NCI-H345 treated with DMSO at 0.1 percent for 48 hours (cell line): ENCODE measurements around the gene CREB3L1.
A peak's percentile ranks its signal among the peaks of the same experiment; 100 is the strongest.

Source experiments
- DNase-seq: peaks from one replicate; lab custom pipeline; 2025; ENCODE audit not compliant: unreplicated experiment; lab: John Stamatoyannopoulos, UW

The CREB3L1 gene

DNA sequence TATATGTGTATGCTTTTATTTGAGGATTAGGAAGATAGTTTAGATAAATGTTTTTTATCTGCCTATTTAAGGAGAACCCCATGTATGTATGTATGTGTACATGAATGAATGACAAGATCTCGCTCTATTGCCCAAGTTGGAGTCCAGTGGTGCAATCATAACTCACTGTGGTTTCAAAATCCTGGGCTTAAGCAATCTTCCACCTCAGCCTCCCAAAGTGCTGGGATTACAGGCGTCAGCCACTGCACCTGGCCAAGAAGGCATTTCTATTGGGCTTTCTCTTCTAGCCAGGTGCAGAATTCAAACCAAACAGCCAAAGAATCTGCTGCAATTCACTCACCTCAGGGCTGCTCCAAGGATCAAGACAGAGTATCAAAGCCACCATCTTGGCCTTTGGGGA is 44.3 kb downstream of the CREB3L1 start:
- no peak for DNase-seq

DNA sequence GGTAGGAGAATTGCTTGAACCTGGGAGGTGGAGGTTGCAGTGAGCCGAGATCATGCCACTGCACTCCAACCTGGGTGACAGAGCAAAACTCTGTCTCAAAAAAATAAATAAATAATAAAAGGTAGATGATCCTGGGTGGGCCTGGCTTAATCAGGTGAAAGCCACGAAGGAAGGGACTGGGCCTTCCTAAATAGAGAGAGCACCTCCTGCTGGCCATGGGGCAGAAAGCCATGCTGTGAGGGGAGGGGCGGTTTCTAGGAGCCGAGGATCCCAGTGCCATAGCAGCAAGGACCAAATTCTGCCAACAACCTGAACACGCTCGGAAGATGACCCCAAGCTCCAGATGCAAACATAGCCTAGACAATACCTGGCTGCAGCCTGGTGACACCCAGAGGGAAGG is 45.3 kb downstream of the CREB3L1 start:
- DNase-seq: no peak

DNA sequence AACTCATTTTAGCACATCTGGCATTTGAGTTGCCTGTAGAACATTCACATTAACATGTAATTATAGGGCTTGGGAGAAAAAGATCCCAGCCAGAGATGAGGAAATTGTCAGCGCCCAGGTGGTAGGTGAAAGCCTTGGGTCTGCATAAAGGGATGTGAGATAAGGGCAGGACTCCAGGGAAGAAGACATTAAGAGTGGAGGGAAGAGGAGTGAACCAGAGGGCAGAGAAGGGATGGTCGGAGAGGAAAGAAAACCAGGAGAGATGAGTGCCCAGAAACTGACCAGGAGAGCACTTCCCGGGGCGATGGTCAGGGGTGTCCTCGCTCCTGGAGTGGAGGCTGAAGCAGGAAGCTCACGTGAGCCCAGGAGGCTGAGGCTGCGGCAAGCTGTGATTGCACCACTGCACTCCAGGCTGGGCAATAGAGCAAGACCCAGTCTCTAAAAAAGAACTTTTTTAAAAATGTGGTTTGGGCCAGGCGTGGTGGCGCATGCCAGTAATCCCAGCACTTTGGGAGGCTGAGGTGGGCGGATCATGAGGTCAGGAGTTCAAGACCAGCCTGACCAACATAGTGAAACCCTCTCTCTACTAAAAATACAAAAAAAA is 49.5 kb downstream of the CREB3L1 start:
- DNase-seq: no peak

DNA sequence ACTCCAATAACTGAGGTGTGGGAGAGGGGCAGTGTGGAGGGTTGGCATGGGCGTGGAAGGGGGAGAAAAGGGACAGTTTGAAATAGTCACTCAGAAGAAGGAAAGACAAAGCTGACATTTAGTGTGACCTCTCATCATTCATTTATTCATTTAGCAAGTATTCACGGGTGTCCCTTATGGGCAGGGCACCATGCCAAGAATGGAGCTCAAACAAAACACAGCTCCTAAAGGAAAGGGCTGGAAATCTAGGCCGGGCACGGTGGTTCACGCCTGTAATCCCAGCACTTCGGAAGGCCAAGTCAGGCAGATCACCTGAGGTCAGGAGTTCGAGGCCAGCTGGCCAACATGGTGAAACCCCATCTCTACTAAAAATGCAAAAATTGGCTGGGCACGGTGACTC is 50.4 kb downstream of the CREB3L1 start:
- DNase-seq: no peak

DNA sequence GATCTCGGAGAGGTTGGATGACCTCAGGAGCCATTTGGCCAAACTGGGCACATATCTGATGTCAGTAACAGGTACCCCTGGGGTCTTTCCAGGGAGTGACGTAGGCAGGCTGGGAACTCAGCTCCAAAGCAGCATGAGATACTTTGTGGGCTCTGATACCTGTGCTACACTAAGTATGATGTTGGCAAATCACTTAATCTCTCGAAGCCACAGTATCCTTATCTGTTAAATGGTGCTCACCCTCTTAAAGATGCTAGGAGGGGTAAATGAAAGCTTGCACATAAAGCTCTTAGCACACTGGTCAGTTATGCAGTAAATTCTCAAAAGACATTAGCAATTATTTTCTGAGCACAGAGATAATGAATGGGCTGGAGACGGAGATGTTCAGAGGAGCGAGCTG is 52.7 kb downstream of the CREB3L1 start:
- DNase-seq: no peak

DNA sequence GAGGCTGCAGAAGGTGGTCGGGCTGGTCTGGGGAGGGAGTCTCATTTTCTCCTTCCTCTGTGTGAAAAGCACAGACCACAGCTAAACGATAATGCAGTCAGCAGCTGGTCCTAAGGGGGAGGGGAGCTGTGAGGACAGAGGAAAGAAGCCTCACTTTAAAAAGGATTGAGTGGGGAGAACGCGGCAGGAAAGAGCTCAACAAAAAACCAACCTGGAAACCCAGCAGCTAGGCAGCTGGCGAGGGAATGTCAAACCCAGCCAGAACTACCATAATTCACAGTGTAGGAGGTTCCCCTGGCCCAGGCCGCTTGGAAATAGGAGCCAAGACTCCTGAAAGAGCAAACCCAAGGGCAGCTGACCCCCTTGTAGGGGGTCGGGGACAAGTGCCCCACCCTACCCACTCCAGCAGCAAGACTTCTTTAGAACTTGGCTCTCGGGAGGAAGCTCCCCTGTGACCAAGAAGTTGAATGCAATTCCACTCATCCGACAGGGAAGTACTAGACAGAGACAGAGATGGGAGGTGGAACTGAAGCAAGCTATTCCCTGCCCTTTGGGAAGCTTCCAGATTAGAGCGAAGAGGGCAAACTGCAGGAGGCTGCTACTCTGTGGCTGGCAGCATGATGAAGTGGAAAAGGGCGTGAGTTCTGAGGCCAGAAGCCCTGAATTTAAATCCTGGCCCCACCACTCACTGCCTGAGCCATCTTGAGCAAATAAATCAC is 53.3 kb downstream of the CREB3L1 start:
- DNase-seq: peak; percentile 57

DNA sequence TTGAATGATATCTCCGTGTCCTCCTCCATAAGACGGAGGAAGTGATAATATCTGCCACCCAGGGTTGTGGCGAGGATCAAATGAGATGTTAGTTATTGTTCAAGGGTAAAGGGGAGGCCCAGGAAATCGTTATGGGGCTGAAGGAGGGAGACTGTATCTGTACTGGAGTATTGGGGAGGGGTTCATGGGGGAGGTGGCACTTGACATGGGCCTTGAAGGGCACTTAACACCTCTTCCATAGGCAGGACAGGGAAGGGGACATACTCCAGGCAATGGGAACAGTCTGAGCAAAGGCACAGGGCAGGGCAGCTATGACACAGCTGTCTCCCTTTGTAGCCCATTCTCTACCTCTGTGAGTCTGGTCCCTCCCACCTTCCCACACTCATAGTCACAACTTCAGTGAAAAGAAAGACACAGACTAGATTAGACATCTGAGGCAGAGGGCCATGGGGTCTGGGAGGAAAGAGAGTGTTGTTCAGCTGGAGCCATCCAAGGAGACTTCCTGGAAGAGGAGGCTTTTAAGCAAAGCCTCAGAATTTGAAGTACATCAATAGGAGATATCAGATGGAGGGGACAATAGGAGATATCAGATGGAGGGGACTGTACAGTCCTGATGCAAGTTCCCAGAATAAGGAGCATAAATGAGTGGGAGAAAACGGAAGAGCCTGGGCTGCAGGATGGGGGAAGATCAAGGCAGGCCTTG is 54.0 kb downstream of the CREB3L1 start:
- no peak for DNase-seq

DNA sequence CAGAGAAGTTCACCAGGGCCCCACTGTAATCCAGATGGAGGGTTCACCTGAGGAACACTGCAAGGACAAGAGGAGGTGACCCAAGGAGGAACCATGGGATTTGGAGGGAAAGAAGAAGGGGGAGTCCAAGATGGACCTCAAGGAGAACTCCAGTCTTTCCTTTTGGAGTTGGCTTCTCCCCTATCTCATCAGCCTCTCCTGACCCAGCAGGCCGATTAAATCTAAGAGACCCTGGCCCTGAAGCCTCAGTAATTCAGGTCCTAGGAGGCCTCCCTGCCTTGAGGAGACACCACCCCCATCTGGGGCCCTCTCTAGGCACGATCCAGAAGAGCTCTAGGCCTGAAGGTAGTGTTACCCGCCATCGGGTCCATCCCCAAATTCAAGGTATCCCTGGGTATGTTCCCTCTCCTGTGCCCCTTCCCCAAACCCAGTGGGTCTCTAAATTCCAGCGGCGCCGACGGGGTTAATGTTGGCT is 54.7 kb downstream of the CREB3L1 start:
- no peak for DNase-seq

DNA sequence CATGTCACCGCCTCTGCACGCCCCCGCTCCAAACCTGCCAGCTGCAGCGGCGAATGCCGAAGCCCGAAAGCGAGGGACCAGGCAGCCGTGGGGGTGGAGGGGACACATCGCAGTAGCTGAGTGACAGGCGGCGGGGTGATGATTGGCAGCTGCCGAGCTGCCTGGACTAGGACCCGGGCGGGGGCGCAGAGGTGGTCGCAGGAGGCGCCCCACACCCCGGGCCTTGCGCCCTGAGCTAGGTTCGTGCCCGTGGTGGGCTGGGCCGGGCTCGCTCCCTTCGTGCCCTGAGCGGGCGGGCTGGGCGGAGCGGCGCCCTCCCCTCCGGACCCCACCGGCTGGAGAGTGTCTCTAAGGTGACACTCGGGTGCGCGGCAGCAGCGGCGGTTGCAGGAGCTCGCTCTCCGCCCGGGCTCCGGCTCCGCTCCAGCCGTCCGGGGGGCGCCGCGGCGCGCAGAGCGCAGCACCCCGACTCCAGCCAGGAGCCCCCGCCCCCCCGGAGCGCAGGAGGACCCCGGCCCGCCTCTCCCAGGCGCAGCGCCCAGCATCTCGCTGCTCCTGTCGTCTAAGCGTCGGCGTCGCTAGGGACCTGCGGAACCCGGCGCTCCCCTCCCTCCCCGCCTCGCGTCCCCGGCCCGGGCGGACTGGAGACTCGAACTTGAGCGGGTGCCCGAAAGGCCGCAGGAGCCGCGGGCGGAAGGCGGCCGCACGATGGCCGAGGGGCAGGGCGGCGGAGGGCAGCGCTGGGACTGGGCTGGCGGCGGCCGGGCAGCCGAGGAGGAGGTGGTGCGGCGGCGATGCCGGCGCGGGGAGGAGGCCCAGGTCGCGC is 55.3 kb downstream of the CREB3L1 start:
- DNase-seq: peak; percentile 36

DNA sequence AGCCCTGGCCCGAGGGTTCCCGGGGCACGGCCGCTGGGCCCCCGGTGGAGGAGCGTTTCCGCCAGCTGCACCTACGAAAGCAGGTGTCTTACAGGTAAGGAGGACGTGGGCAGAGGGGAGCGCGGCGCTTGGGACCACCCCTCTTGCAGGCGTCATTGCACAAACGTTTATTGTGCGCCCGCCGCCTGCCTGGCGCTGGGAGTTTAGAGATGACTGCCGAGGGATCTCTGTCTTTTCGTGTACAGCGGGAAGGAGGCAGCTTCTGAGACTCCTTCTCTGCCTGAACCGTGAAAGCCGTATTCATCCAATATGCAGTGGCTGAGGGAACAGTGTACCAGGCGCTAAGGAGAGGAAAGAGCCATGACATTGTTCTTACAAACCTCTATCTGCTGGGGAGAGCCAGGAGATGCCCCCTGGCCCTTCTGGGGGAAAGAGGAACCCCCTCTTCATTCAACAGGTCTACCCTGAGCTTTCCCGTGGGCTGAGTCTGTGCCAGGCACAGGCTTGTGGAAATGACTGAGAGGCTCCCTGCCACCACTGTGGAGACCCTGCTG is 56.0 kb downstream of the CREB3L1 start:
- peak; percentile 35 for DNase-seq

DNA sequence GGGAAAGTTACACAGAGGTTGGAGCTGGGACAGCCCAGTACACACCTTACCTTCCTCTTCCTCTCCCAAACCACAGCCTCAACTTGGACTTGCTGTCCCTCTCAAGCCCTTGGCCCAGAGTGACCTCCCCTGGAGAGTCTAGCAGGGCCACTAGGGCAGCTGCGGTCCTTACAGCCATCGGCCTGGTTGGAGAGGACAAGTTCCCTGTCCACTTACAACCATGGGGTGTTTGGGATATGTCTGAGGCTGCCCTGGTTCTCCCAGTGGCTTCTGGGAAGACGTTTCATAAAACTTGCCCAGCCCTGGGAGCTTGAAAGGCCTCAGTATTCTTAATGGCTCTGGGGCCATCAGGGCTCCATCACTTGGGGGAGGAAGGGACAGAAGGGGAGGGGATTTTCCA is 56.7 kb downstream of the CREB3L1 start:
- DNase-seq: no peak

DNA sequence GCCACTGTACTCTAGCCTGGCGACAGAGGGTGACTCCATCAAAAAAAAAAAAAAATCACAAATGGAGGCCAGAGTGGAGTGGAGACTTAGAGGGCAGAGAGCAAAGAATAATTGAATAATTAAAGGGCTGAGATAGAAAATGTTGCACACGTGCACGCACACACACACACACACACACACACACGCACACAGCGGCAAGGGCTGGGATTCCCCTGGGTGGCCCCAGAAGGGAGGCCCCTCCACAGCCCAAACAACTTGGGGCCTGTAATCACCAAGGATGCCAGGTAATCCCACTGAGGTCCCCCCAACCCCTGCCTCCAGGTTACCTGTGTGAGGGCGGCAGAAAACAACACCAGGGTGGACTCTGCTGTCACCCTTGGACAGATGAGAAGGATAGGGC is 57.8 kb downstream of the CREB3L1 start:
- no peak for DNase-seq

DNA sequence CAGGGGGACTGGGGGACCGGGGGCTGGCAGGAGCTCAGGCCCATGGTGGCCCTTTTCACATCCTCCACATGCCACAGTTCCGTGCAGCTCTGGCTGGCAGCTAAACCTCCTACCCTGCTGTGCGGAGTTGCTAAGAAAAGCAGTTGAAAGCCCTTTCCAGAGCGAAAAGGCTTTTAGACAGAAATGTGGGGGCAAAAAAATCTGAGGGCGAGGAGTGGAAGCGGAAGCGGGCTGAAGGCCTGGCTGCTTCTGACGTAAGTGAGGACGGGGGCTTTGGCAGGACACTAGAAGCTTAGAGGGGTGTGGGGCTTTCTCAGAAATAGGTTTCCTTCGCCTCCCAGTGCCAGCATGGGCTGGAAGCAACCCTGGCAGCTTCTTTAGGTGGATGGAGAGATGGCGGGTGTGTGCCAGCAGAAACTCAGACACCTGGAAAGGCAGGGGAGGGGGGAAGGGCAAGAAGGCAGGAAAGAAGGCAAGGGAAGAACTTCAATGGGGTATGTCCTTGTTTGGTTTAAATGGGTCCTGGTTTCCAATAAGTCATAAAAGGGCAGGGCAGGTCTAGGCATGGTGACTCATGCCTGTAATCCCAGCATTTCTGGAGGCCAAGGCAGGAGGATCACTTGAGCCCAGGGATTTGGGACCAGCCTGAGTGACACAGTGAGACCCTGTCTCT is 58.6 kb downstream of the CREB3L1 start:
- no peak for DNase-seq

DNA sequence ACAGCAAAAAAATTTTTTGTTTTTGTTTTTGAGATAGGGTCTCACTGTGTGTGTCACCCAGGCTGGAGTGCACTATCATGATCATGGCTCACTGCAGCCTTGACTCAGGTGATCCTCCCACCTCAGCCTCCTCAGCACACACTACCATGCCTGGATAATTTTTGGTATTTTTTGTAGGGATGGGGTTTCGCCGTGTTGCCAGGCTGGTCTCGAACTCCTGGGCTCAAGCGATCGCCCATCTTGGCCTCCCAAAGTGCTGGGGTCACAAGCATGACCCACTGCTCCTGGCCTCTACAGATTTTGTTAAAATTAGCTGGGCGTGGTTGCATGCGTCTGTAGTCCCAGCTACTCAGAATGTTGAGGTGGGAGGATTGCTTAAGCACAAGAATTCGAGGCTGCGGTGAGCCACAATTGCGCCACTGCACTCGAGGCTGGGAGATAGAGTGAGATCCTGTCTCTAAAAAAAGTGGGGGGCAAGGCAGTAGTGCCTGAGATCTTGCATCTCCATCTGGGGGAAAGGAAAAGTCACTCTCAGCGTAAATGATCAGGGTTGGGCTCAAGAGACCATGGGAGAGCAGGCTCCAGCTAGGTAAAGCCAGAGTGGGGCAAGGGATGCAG is 59.2 kb downstream of the CREB3L1 start:
- no peak for DNase-seq

DNA sequence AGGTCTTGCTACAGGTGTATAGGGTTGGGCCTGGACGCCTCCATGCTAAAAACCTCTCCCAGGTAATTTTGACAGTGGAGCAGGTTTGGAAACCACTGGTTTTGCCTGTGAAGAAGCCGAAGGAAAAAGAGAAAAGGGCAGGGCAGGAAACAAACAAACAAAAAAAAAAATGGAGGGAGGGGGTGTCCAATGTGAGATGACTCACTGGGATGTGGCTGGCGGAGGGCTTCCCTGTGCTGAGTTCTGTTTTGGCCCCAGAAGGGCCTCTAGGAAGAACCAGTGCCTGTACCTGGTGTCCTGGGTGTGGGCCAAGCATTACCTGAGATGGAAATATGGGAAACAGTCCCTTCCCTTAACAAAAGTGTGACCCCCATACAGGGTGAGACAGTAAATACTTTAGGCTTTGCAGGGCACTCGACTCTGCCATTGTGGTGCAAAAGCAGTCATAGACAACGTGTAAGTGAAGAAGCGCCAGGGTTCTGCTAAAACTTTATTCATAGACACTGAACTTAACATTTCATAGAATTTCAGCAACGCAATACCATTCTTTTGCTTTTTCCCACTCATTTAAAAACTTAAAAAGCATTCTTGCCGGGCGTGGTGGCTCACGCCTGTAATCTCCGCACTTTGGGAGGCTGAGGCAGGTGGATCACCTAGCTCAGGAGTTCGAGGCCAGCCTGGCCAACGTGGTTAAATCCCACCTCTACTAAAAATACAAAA is 60.3 kb downstream of the CREB3L1 start:
- no peak for DNase-seq

DNA sequence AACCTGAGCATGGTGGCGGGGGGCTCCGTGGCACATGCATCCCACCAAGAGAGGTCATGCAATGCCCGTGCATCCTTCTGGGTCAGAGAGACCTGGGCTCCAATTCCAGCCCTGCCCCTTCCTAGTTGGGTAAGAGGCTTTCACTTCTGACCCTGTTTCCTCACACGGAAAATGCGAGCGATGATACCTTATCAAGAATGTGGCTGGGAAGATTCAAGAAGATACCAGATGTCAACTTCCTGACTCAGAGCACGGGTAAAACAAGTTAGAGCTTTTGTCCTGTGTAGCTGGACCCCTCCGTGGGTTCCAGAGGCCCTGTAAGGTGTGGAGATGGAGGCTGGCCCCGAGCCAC is 61.1 kb downstream of the CREB3L1 start:
- DNase-seq: no peak

DNA sequence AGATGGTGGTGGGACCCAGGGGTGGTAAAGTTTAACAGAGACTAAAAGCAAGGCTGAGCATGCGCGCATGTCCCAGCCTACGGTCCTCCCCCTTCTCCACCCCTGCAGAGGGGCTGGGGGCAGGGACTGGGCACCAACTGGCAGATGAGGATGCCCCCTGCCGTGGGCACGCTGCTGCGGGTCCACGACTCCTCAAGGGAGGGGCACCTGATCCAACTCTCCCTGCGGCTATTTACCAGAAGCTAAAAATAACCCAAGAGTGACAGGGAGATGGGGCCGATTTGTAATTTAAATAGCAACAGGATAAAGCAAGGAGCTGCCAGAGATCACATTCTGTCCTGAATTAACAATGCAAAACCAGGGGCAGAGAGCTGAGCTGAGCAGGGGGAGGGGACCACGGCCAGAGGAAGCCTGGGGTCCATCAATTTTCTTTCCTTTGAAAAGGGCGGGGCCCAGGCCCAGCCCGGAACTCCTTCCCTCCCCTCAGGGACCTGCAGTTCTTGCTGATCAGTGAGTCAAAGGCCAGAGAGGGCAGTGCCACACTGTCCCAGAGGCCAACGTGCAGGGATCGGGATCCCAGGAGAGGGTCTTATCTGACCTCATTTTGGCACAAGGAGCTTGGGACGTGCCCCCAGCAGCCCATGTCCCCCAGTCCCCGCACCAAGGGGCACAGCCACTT is 61.7 kb downstream of the CREB3L1 start:
- DNase-seq: peak; percentile 98

DNA sequence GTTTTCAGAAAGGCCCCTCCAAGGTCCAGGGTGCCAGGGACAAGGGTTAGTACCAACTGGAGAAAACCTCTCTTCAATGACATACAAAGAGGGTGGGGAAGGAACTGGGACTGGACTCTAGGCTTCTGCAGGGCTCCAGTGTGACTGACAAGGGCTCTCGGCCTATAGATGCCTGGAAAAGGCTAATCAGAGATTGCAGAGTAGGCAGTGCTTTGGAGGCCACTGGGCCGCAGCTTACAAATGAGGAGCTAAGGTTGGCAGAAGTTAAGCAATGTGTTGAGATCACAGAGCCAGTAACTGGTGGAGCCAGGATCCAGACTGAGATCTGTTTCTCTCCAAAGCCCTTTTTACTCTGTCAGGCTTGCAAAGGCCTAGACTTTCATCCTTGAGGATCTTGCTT is 62.4 kb downstream of the CREB3L1 start:
- no peak for DNase-seq

DNA sequence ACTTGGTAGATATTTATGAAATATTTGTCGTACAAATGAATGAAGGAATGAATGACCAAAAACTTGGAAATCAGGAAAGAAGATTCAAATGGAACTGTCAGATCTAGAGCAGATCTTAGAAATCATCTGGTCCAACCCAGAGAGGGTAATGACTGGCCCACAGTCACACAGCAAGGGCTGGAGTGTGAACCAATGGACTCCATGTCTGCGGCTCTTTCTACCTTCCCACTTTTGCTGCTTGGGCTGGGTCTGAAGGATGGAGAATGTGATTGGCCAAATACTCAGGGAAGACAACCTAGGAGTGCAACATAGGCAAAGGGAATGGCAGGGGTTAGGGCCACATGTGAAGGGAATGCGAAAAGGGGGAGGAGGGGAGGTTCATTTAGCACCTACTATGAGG is 64.0 kb downstream of the CREB3L1 start:
- no peak for DNase-seq
